Inflammatory macrophage (primary cell): ENCODE measurements around the gene PLEKHN1.
"Not testable (repeated sequence)": the region's sequence is repeated elsewhere in the genome, so short reads cannot be mapped to it uniquely, and the experiment has no call there.

Source experiments
- DNase-seq, 2 donors: peaks; one replicate each; pipeline ENCODE4 v3.0.0-alpha.2; 2020 to 2022

The PLEKHN1 gene

GRCh38 chr1:942864-943533, 23.3 kb upstream of the PLEKHN1 start:
- no peak for DNase-seq

GRCh38 chr1:943545-944340, 22.5 kb upstream of the PLEKHN1 start:
- no peak for DNase-seq

DNA sequence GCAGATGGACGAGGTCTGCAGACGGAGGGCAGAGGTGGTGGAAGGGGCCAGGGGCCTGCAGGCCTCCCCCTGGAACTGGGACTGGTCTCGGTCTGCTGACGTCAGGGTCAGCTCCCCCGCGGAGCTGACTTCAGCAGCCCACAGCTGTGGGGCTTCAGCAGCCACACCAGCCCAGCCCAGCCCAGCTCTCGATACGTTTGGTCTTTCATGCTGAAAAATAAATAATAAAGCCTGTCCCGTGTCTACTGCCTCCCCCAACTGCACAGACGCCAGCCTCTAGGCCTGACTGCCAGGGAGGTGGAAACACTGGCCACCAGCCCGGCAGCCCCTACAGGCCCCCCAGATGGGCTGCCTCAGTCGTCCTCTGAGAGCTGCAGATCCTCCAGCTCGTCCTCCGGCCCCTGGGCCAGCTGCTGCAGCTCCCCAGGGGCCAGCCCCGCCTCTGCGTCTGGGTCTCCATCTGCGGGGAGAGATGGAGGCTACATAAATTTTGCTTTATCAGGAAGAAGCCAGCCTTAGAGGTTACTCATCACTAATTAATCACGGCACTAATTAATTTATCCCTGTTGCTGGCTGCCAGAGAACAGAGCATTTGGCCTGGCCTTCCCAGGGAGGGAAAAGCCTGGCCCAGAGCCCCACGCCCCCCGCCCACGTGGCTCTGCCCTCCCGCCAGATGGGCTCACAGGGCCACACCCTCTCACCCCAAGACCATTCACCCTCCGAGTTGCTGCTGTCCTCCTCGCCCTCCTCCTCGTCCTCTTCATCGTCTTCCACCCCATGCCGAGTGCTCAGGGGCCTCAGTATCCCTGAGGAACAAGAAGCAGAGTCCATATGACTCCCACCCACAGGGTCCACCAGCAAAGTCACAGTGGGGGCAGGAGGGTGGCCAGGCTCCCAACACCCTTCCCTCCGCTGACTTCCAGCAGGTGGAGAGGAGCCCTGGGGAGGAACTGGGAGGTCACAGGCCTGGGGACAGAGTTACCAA, 21.6 kb upstream of the PLEKHN1 start:
- DNase-seq: no peak

GRCh38 chr1:945688-946556, 20.4 kb upstream of the PLEKHN1 start:
- no peak for DNase-seq

DNA sequence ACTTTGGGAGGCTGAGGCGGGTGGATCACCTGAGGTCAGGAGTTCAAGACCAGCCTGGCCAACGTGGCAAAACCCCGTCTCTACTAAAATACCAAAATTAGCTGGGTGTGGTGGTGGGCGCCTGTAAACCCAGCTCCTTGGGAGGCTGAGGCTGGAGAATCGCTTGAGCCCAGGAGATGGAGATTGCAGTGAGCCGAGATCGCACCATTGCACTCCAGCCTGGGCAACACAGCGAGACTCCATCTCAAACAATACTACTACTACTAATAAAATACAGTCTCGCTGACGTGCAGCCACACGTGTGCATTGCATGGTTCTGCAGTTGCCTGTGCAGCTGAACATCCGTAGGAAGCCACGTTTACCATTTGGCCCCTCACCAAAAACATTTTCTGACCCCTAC, 19.5 kb upstream of the PLEKHN1 start:
- DNase-seq: not testable (repeated sequence)

GRCh38 chr1:947958-948357, 18.3 kb upstream of the PLEKHN1 start:
- no peak for DNase-seq

DNA sequence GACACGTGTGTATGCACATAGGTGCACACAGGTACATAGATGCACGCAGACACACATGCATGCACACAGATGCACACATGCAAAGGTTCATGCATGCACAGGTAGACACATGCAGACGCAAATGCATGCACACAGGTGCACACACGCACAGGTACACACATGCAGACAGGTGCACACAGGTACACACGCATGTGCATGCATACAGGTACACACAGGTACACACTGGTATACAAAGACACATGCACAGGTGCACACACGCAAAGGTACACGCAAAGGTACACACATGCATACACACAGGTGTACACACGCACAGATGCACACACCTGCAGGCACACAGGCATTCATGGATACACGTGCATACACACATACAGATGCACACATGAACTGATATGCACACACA, 16.0 kb upstream of the PLEKHN1 start:
- DNase-seq: no peak

GRCh38 chr1:950881-951280, 15.4 kb upstream of the PLEKHN1 start:
- no peak for DNase-seq

DNA sequence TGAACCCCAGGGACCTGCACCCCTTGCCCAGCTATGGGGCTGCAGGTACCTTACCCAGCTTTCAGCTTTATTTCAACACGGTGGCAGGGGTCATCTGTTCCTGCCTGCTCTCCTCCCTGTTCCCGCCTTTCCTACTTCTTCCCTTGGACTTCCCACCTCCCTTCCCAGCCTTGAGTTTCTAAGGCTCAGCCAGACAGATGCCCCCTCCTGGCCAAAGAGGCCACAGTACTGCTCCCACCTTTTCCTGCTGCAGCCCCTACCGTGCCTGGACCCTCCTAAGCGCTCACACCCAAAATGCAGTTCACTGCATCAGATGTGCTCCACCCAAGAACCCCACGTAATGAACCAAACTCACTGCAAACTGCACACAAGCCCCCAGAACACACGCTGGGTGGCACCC, 14.9 kb upstream of the PLEKHN1 start:
- DNase-seq: no peak

GRCh38 chr1:952201-952600, 14.1 kb upstream of the PLEKHN1 start:
- DNase-seq: no peak

DNA sequence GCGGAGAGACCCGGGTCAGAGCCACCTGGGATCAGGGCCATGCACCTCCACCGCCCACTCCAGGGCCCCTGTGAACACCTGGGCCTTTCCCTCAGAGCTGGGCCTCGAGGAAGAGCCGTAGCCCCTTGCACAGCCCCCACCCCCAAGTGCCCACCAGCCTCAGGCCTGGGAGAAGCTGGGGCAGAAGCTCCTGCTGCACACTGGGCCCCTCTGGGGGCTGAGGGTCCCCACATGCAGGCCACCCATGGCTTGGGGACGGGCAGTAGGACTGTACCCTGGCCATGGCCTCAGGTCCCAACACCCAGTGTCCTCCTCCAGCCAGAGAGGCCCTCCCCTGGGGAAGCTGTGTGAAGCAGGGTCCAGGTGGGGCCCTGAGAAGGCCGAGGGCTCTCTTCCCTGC, 13.7 kb upstream of the PLEKHN1 start:
- DNase-seq: no peak

DNA sequence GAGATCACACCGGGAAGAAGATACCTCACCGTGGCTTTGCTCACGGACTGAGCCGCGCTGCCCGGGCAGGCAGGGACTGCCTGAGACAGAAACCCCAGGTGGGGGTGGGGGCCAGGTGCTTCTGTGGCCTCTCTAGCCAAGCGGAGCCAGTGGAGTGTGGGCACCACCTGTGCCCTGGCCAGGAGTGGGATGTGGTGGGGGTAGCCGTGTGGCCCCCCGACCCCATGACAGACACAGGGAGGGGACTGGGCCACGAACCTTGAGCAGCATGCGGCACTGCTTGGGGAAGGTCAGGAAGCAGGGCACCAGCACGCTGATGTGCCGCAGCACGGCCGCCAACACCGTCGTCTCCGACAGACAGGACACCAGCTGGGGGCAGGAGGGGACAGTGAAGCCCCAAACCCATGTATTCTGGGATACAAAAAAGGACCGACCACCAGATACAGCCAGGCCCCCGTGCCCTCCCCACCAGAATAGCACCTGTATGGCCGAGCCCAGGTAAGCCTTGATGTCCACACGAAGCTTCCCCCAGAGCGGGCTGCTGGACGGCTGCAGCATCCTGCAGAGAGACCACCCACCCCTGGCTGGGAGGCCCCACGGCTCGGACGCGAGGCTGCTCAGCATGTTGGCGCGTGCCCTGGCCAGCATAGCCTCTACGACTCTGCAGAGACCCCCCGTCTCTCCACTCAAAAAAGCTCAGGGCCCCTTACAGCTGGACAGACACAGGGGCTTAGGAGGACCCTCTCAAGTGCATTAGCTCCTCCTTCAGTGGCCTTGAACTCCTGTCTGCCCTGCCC, 12.6 kb upstream of the PLEKHN1 start:
- DNase-seq: no peak

GRCh38 chr1:954927-955326, 11.4 kb upstream of the PLEKHN1 start:
- no peak for DNase-seq

DNA sequence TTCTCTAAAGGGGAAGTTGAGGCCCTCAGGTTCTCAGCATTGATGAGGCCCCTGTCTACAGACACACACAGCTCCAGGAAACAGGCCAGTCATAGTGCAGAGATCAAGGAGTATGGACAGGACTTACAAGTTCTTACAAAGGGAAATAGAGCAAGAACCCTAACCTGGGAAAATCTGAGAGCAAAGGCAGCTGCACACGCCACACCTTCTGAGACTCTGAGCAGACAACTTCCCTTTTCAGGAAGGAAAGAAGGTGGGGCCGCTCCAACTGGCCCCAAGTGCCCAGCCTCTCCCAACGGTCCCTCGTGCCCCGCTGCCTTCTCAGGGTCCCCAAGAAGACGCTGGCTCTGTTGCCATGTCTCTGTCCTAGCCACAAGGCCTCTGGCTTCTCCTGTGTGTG, 10.8 kb upstream of the PLEKHN1 start:
- DNase-seq: peak in 1 of 2 donors; percentile 37

GRCh38 chr1:956636-957035, 9.6 kb upstream of the PLEKHN1 start:
- no peak for DNase-seq

- DNase-seq: peak; percentile 92 to 93
Measured at GRCh38 chr1:958823-959730, 7.2 kb upstream of the PLEKHN1 start, which contains the start of gene NOC2L. NOC2L (minus strand) TSS chr1:959256; CDS start chr1:959240, 16 bp downstream.

- no peak for DNase-seq
Measured at GRCh38 chr1:959731-960362, 6.4 kb upstream of the PLEKHN1 start.

DNA sequence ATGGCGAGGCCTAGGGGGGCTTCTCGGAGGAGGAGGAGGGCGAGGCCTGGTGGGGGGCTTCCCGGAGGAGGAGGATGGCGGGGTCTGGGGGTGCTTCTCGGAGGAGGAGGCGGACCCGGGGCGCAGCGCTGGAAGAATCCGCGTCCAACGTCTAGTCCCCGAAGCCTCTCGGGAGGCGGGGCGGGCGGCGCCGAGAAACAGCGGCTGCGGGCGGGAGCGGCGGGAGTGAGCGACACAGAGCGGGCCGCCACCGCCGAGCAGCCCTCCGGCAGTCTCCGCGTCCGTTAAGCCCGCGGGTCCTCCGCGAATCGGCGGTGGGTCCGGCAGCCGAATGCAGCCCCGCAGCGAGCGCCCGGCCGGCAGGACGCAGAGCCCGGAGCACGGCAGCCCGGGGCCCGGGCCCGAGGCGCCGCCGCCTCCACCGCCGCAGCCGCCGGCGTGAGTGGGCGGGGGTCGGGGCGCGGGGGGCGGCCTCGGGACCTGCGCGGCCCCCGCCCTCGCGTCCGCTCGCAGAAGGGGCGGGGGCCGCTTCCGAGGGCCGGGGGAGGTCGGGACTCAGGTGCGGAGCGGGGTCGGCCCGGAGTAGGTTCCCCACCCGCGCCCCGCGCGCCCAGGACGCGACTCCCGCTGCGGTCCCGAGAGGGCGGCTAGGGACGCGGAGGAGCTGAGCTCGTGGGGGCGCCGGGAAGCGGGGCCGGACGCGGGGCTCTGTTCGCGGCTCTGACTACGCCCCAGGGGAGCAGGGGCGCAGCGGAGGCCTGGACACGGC, 5.7 kb upstream of the PLEKHN1 start, which contains the start of gene KLHL17:
KLHL17 (plus strand) TSS at position 222 of the 769 bp plus-strand sequence; CDS start at position 332, 110 bp downstream.
- DNase-seq: peak; percentile 64 to 69
